ENCODE results near the gene SYNGR2.

DNA sequence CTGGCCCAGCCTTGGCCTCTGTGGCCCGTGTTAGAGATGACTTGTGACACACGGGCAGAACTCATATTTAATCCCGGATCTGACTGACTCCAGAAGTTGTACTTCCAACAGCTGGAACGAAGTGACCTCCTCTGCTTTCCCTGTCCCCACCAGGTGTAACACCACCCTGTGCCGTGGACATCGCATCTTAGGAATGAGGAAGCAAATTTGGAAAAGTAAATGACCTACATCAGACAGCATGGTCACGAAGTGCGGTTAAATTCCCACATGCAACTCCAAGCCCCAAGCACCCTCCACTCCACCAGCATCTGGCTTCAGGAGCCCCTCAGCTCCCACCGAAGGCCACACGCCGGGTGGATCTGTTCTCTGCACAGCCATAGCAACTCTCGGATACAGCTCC lies 15.5 kb downstream of the SYNGR2 start:
- no peak for TF ChIP-seq POLR2A (IDR thresholded peaks at IDR 0.05; ENCODE audit: low read depth)
- TF ChIP-seq, protein P1, sequence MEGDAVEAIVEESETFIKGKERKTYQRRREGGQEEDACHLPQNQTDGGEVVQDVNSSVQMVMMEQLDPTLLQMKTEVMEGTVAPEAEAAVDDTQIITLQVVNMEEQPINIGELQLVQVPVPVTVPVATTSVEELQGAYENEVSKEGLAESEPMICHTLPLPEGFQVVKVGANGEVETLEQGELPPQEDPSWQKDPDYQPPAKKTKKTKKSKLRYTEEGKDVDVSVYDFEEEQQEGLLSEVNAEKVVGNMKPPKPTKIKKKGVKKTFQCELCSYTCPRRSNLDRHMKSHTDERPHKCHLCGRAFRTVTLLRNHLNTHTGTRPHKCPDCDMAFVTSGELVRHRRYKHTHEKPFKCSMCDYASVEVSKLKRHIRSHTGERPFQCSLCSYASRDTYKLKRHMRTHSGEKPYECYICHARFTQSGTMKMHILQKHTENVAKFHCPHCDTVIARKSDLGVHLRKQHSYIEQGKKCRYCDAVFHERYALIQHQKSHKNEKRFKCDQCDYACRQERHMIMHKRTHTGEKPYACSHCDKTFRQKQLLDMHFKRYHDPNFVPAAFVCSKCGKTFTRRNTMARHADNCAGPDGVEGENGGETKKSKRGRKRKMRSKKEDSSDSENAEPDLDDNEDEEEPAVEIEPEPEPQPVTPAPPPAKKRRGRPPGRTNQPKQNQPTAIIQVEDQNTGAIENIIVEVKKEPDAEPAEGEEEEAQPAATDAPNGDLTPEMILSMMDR (IDR thresholded peaks at IDR 0.05): no peak
- no peak for TF ChIP-seq POLR2AphosphoS5 (IDR thresholded peaks at IDR 0.05)
- TF ChIP-seq EP300 (IDR thresholded peaks at IDR 0.05): no peak
